OCI-LY1 (cell line): ENCODE results near the gene SYT9.

Experiments used
- H2AFZ ChIP-seq: fragments of 200-600 bp; sonication (generic), shearing (Covaris generic); 2 replicates; pipeline ENCODE4 v1.6.0; 2014; ENCODE audit warnings: antibody characterized with exemption, mild to moderate bottlenecking, low read length
- H3F3A ChIP-seq: fragments of 200-600 bp; sonication (generic), shearing (Covaris generic); 2 replicates; pipeline ENCODE4 v1.6.0; 2014; ENCODE audit warnings: mild to moderate bottlenecking, antibody characterized with exemption, low read length, moderate library complexity; ENCODE audit not compliant: insufficient read depth
- H3K27ac ChIP-seq: fragments of 200-600 bp; sonication (generic); 2 replicates; pipeline ENCODE4 v1.5.1; 2014; ENCODE audit warnings: low read length, mixed run types, mild to moderate bottlenecking, low read depth; ENCODE audit not compliant: poor library complexity, severe bottlenecking
- H3K27me3 ChIP-seq: fragments of 200-600 bp; sonication (generic); 2 replicates; pipeline ENCODE4 v1.6.0; 2014; ENCODE audit warnings: antibody characterized with exemption, mild to moderate bottlenecking, low read length, moderate library complexity; ENCODE audit not compliant: insufficient read depth
- H3K36me3 ChIP-seq: fragments of 200-600 bp; sonication (generic); 2 replicates; pipeline ENCODE4 v1.6.1; 2014; ENCODE audit warnings: mild to moderate bottlenecking, antibody characterized with exemption, low read length, moderate library complexity, mixed read lengths; ENCODE audit not compliant: insufficient read depth
- H3K4me1 ChIP-seq: fragments of 200-600 bp; sonication (generic); 2 replicates; pipeline ENCODE4 v1.5.1; 2014; ENCODE audit warnings: mild to moderate bottlenecking, low read length, moderate library complexity; ENCODE audit not compliant: insufficient read depth, severe bottlenecking
- H3K4me2 ChIP-seq: fragments of 200-600 bp; sonication (generic), shearing (Covaris generic); 2 replicates; pipeline ENCODE4 v1.6.1; 2014; ENCODE audit warnings: low read length
- H3K4me3 ChIP-seq: fragments of 200-600 bp; sonication (generic); 2 replicates; pipeline ENCODE4 v1.5.1; 2014; ENCODE audit warnings: low read length, low read depth, mild to moderate bottlenecking, mixed read lengths; ENCODE audit not compliant: poor library complexity, severe bottlenecking
- H3K79me2 ChIP-seq: fragments of 200-600 bp; shearing (Covaris generic); 2 replicates; pipeline ENCODE4 v1.6.1; 2016; ENCODE audit warnings: mixed run types, low read length, mixed read lengths; ENCODE audit not compliant: insufficient read depth
- H3K9ac ChIP-seq: fragments of 200-600 bp; sonication (generic), shearing (Covaris generic); 2 replicates; pipeline ENCODE4 v1.6.1; 2014; ENCODE audit warnings: mild to moderate bottlenecking, low read length, mixed read lengths
- H3K9me2 ChIP-seq: fragments of 200-600 bp; sonication (generic), shearing (Covaris generic); 2 replicates; pipeline ENCODE4 v1.6.1; 2014; ENCODE audit warnings: low read depth, mild to moderate bottlenecking, low read length, mixed read lengths
- H3K9me3 ChIP-seq: fragments of 200-600 bp; shearing (Covaris generic); 2 replicates; pipeline ENCODE4 v1.6.1; 2014; ENCODE audit warnings: low read length, mixed read lengths
- H4K20me1 ChIP-seq: fragments of 200-600 bp; sonication (generic), shearing (Covaris generic); 2 replicates; pipeline ENCODE4 v1.6.0; 2016; ENCODE audit warnings: mild to moderate bottlenecking, low read length; ENCODE audit not compliant: insufficient read depth
- CTCF ChIP-seq: fragments of 200-600 bp; sonication (generic), shearing (Covaris generic); IDR thresholded peaks from 2 replicates; pipeline ENCODE4 v1.5.1; 2017; ENCODE audit warnings: mild to moderate bottlenecking, antibody characterized with exemption, low read length, moderate library complexity, mixed read lengths
- EZH2 ChIP-seq: fragments of 200-600 bp; sonication (generic), shearing (Covaris generic); IDR thresholded peaks from 2 replicates; pipeline ENCODE4 v1.8.0; 2017; ENCODE audit warnings: borderline replicate concordance, mixed run types, mild to moderate bottlenecking, antibody characterized with exemption, low read length, moderate library complexity, mixed read lengths

Gene SYT9

DNA sequence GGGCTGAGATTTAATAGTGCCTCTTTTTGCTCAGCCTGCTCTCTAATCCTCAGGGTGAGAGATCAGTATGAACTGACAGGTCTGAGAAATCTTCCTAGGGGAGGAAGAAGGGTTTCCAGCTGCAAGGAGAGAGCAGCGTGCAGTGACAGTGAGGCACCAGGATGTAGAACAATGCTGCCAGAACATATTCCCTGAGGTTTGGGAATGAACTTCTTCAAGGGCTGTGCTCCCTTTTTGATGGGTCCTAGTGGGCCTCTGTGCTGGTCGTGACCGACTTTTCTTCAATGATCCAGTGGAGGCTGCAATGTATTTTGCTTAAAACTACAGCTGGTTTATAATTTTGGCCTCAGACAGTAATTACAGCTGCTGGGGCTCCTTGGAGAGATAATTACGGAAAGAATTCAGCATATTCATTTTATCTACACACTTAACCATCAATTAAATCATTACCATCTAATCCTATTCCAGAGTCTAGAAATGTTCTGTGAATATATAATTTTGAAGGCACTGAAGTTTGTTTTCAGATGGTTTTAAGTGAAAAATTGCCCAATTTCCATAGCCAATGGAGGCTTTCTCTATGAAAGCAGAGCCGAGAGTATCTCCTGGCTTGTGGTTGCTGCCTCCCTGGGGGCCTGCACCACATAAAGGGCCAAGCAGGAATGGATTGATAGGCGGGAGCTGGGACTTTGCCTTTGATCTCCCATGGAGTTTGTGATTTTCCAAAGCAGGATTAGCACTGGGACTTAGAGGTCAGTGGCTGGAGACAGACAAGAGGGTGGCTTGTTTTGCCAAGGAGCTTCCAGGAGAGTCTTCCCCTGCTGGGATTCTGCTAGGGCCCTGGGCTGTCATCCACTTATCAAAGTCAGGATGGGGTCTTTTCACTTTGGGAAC is 192.6 kb downstream of the SYT9 start:
- Histone ChIP-seq H3K4me3 (no peak overlapping the region), H3K79me2 (no peaks in the 10 kb centered on the region), H3F3A (no peaks in the 10 kb centered on the region), H3K27ac (no peak overlapping the region), H3K27me3 (no peaks in the 10 kb centered on the region), H3K4me2 (no peak overlapping the region), H4K20me1 (no peaks in the 10 kb centered on the region), H3K9me3 (no peaks in the 10 kb centered on the region), H3K9me2 (no peaks in the 10 kb centered on the region), H3K9ac (no peak overlapping the region), H3K4me1 (no peaks in the 10 kb centered on the region), H3K36me3 (no peaks in the 10 kb centered on the region), H2AFZ (no peak overlapping the region)
- TF ChIP-seq CTCF (no peak), EZH2 (no peak)

DNA sequence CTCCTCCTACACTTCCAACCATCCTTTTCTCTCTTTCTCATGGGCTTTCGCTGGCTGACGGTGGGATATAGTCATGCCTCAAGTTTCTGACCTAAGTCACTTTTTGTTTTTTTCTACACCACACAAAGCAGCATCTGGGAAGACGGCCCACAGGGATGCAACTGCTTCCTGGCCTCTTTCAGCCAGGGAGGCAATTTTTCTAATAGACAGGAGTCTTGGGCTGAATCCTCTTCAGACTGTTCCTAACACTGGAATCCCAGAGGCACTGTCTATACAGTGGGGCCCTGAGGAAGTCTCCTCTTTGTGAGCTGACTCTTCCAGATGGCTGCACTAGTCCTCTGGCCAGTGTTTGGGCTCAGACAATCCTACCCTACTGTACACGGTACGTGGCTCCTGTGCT is 193.9 kb downstream of the SYT9 start:
- H3K4me2 ChIP-seq, result no peak overlapping the region
- no peak overlapping the region for H3K27ac ChIP-seq
- H4K20me1 ChIP-seq, result no peaks in the 10 kb centered on the region
- H3K79me2 ChIP-seq, result no peaks in the 10 kb centered on the region
- no peaks in the 10 kb centered on the region for H3K36me3 ChIP-seq
- H3K4me3 ChIP-seq, result no peak overlapping the region
- H3K4me1 ChIP-seq, result no peaks in the 10 kb centered on the region
- no peak overlapping the region for H3K9ac ChIP-seq
- TF ChIP-seq CTCF, result no peak
- no peak for TF ChIP-seq EZH2
- H3K9me2 ChIP-seq, result no peaks in the 10 kb centered on the region
- no peak overlapping the region for H2AFZ ChIP-seq
- H3K9me3 ChIP-seq, result no peaks in the 10 kb centered on the region
- no peaks in the 10 kb centered on the region for H3F3A ChIP-seq
- H3K27me3 ChIP-seq, result no peaks in the 10 kb centered on the region

- Histone ChIP-seq H3F3A (no peaks in the 10 kb centered on the region), H2AFZ (no peak overlapping the region), H3K27me3 (no peaks in the 10 kb centered on the region), H3K79me2 (no peaks in the 10 kb centered on the region), H3K9me3 (no peaks in the 10 kb centered on the region), H3K9ac (no peak overlapping the region), H3K4me2 (no peak overlapping the region), H3K4me1 (no peaks in the 10 kb centered on the region), H4K20me1 (no peaks in the 10 kb centered on the region), H3K36me3 (no peaks in the 10 kb centered on the region), H3K4me3 (no peak overlapping the region), H3K27ac (no peak overlapping the region), H3K9me2 (no peaks in the 10 kb centered on the region)
- TF ChIP-seq EZH2, result no peak
- TF ChIP-seq CTCF, result peak; percentile 29; the same call in 1 of the 2 replicates
These were observed 196.5 kb downstream of the SYT9 start for GRCh38 chr11:7448201-7448600.
